ENCODE results near the gene RUNX2.

RUNX2 gene

GRCh38 chr6:45552536-45552935, 224.4 kb downstream of the RUNX2 start:
- Histone ChIP-seq H3K9me3 (ENCODE audit: insufficient read depth, low read depth, low read length) (peaks cover 2% of the 10 kb centered on the region), H2BK5ac (ENCODE audit: low read depth, low read length, poor library complexity) (no peak overlapping the region), H3K4ac (ENCODE audit: low read depth, low read length) (no peak overlapping the region), H3K36me3 (ENCODE audit: control insufficient read depth in 1 of 2, insufficient read depth in 2 of 2, low read length in 2 of 2) (no peaks in the 10 kb centered on the region), H3K27ac (ENCODE audit: low read depth, low read length) (no peak overlapping the region), H3K18ac (ENCODE audit: low read length) (no peak overlapping the region), H4K8ac (ENCODE audit: low read depth, low read length) (no peak overlapping the region), H3K23ac (ENCODE audit: low read length) (no peak overlapping the region), H3K79me2 (ENCODE audit: control insufficient read depth, insufficient read depth, low read length, poor library complexity) (no peaks in the 10 kb centered on the region), H3K79me1 (ENCODE audit: low read length) (no peaks in the 10 kb centered on the region), H4K91ac (ENCODE audit: low read depth, low read length) (no peak overlapping the region), H2AK5ac (ENCODE audit: low read length) (no peak overlapping the region), H3K4me2 (ENCODE audit: low read length) (no peak overlapping the region), H3K27me3 (ENCODE audit: insufficient read depth, low read length) (no peaks in the 10 kb centered on the region), H3K9ac (ENCODE audit: low read length) (no peak overlapping the region), H3K4me1 (ENCODE audit: control insufficient read depth in 1 of 2, insufficient read depth in 2 of 2, low read length in 2 of 2) (peaks cover 0 to 4% of the 10 kb centered on the region in 2 experiments), H2AFZ (ENCODE audit: insufficient read depth, low read length, poor library complexity) (no peak overlapping the region), H4K12ac (ENCODE audit: low read depth, low read length) (no peak overlapping the region), H3K14ac (ENCODE audit: low read length) (no peak overlapping the region), H3K4me3 (ENCODE audit: low read depth, low read length) (no peak overlapping the region), H2BK120ac (ENCODE audit: insufficient read depth, low read length, poor library complexity) (no peak overlapping the region), H2BK12ac (ENCODE audit: low read length) (no peak overlapping the region)
- no peak for DNase-seq
- WGBS (ENCODE audit: extremely low coverage, insufficient coverage, insufficient read length), result no CpG with 5 or more reads among the region's 6 CpGs

- no peak overlapping the region for H4K12ac ChIP-seq (ENCODE audit: low read depth, low read length)
- no peak overlapping the region for H3K4me2 ChIP-seq (ENCODE audit: low read length)
- H3K36me3 ChIP-seq (ENCODE audit: control insufficient read depth in 1 of 2, insufficient read depth in 2 of 2, low read length in 2 of 2), result no peaks in the 10 kb centered on the region
- H2BK120ac ChIP-seq (ENCODE audit: insufficient read depth, low read length, poor library complexity), result no peak overlapping the region
- H3K9me3 ChIP-seq (ENCODE audit: insufficient read depth, low read depth, low read length), result peaks cover 2% of the 10 kb centered on the region
- no peak overlapping the region for H3K18ac ChIP-seq (ENCODE audit: low read length)
- H3K4ac ChIP-seq (ENCODE audit: low read depth, low read length), result no peak overlapping the region
- H3K79me1 ChIP-seq (ENCODE audit: low read length), result no peaks in the 10 kb centered on the region
- no peak for DNase-seq
- no peak overlapping the region for H3K27ac ChIP-seq (ENCODE audit: low read depth, low read length)
- H3K23ac ChIP-seq (ENCODE audit: low read length), result no peak overlapping the region
- H4K91ac ChIP-seq (ENCODE audit: low read depth, low read length), result no peak overlapping the region
- H2AFZ ChIP-seq (ENCODE audit: insufficient read depth, low read length, poor library complexity), result no peak overlapping the region
- no peak overlapping the region for H2BK12ac ChIP-seq (ENCODE audit: low read length)
- no peak overlapping the region for H4K8ac ChIP-seq (ENCODE audit: low read depth, low read length)
- H2BK5ac ChIP-seq (ENCODE audit: low read depth, low read length, poor library complexity), result no peak overlapping the region
- peaks cover 0 to 4% of the 10 kb centered on the region in 2 experiments for H3K4me1 ChIP-seq (ENCODE audit: control insufficient read depth in 1 of 2, insufficient read depth in 2 of 2, low read length in 2 of 2)
- H3K79me2 ChIP-seq (ENCODE audit: control insufficient read depth, insufficient read depth, low read length, poor library complexity), result no peaks in the 10 kb centered on the region
- no peaks in the 10 kb centered on the region for H3K27me3 ChIP-seq (ENCODE audit: insufficient read depth, low read length)
- H3K14ac ChIP-seq (ENCODE audit: low read length), result no peak overlapping the region
- H3K9ac ChIP-seq (ENCODE audit: low read length), result no peak overlapping the region
- H2AK5ac ChIP-seq (ENCODE audit: low read length), result no peak overlapping the region
- 100% methylated on average over 1 of the region's 4 CpGs for WGBS (ENCODE audit: extremely low coverage, insufficient coverage, insufficient read length)
- peak overlapping the region; percentile 31 for H3K4me3 ChIP-seq (ENCODE audit: low read depth, low read length)
These were observed 225.7 kb downstream of the RUNX2 start for GRCh38 chr6:45553730-45554344.

- Histone ChIP-seq H4K8ac (ENCODE audit: low read depth, low read length) (no peak overlapping the region), H3K4me1 (ENCODE audit: control insufficient read depth in 1 of 2, insufficient read depth in 2 of 2, low read length in 2 of 2) (peaks cover 0 to 4% of the 10 kb centered on the region in 2 experiments), H3K36me3 (ENCODE audit: control insufficient read depth in 1 of 2, insufficient read depth in 2 of 2, low read length in 2 of 2) (no peaks in the 10 kb centered on the region), H3K4me2 (ENCODE audit: low read length) (no peak overlapping the region), H2BK120ac (ENCODE audit: insufficient read depth, low read length, poor library complexity) (no peak overlapping the region), H2AFZ (ENCODE audit: insufficient read depth, low read length, poor library complexity) (no peak overlapping the region), H4K91ac (ENCODE audit: low read depth, low read length) (no peak overlapping the region), H3K79me1 (ENCODE audit: low read length) (no peaks in the 10 kb centered on the region), H3K79me2 (ENCODE audit: control insufficient read depth, insufficient read depth, low read length, poor library complexity) (no peaks in the 10 kb centered on the region), H3K27me3 (ENCODE audit: insufficient read depth, low read length) (no peaks in the 10 kb centered on the region), H2AK5ac (ENCODE audit: low read length) (no peak overlapping the region), H2BK5ac (ENCODE audit: low read depth, low read length, poor library complexity) (no peak overlapping the region), H3K4ac (ENCODE audit: low read depth, low read length) (no peak overlapping the region), H3K14ac (ENCODE audit: low read length) (no peak overlapping the region), H4K12ac (ENCODE audit: low read depth, low read length) (no peak overlapping the region), H3K9ac (ENCODE audit: low read length) (no peak overlapping the region), H3K23ac (ENCODE audit: low read length) (no peak overlapping the region), H2BK12ac (ENCODE audit: low read length) (no peak overlapping the region), H3K18ac (ENCODE audit: low read length) (no peak overlapping the region), H3K4me3 (ENCODE audit: low read depth, low read length) (no peak overlapping the region), H3K27ac (ENCODE audit: low read depth, low read length) (no peak overlapping the region), H3K9me3 (ENCODE audit: insufficient read depth, low read depth, low read length) (peaks cover 2% of the 10 kb centered on the region)
- no CpG with 5 or more reads among the region's 1 CpG for WGBS (ENCODE audit: extremely low coverage, insufficient coverage, insufficient read length)
- no peak for DNase-seq
These were observed 226.5 kb downstream of the RUNX2 start for GRCh38 chr6:45554591-45554990.

GRCh38 chr6:45555981-45556771, 228.0 kb downstream of the RUNX2 start:
- no peaks in the 10 kb centered on the region for H3K36me3 ChIP-seq (ENCODE audit: control insufficient read depth in 1 of 2, insufficient read depth in 2 of 2, low read length in 2 of 2)
- no peak overlapping the region for H4K8ac ChIP-seq (ENCODE audit: low read depth, low read length)
- H2AFZ ChIP-seq (ENCODE audit: insufficient read depth, low read length, poor library complexity), result no peak overlapping the region
- H3K14ac ChIP-seq (ENCODE audit: low read length), result no peak overlapping the region
- no peaks in the 10 kb centered on the region for H3K79me1 ChIP-seq (ENCODE audit: low read length)
- no peak overlapping the region for H3K9ac ChIP-seq (ENCODE audit: low read length)
- H3K27me3 ChIP-seq (ENCODE audit: insufficient read depth, low read length), result no peaks in the 10 kb centered on the region
- H3K18ac ChIP-seq (ENCODE audit: low read length), result no peak overlapping the region
- H4K12ac ChIP-seq (ENCODE audit: low read depth, low read length), result no peak overlapping the region
- peaks cover 2% of the 10 kb centered on the region for H3K9me3 ChIP-seq (ENCODE audit: insufficient read depth, low read depth, low read length)
- DNase-seq, result peak in 1 of 2 donors; percentile 32
- no peaks in the 10 kb centered on the region for H3K79me2 ChIP-seq (ENCODE audit: control insufficient read depth, insufficient read depth, low read length, poor library complexity)
- H2BK120ac ChIP-seq (ENCODE audit: insufficient read depth, low read length, poor library complexity), result no peak overlapping the region
- H3K4me2 ChIP-seq (ENCODE audit: low read length), result no peak overlapping the region
- no peak overlapping the region for H4K91ac ChIP-seq (ENCODE audit: low read depth, low read length)
- H3K27ac ChIP-seq (ENCODE audit: low read depth, low read length), result no peak overlapping the region
- no peak overlapping the region for H2AK5ac ChIP-seq (ENCODE audit: low read length)
- H3K4ac ChIP-seq (ENCODE audit: low read depth, low read length), result no peak overlapping the region
- H3K23ac ChIP-seq (ENCODE audit: low read length), result no peak overlapping the region
- H3K4me1 ChIP-seq (ENCODE audit: control insufficient read depth in 1 of 2, insufficient read depth in 2 of 2, low read length in 2 of 2), result peaks cover 0 to 4% of the 10 kb centered on the region in 2 experiments
- WGBS (ENCODE audit: extremely low coverage, insufficient coverage, insufficient read length), result no CpG with 5 or more reads among the region's 14 CpGs
- H3K4me3 ChIP-seq (ENCODE audit: low read depth, low read length), result no peak overlapping the region
- H2BK12ac ChIP-seq (ENCODE audit: low read length), result no peak overlapping the region
- no peak overlapping the region for H2BK5ac ChIP-seq (ENCODE audit: low read depth, low read length, poor library complexity)

Data from trophoblast cell (in vitro differentiated cells and primary cell).